HepG2 (cell line): Measurements from ENCODE around the gene LIN28A. TPM values are rescaled to one million over a fixed set of nuclear protein-coding genes. Genes with fewer than 3 reads are reported as not detected.

Experiments used
- ATAC-seq: fragments of 200-7000 bp; cut with Tn5 transposase; 3 replicates; pipeline ENCODE4 v1.9.1; 2020; ENCODE audit warnings: mild to moderate bottlenecking, moderate library complexity
- BruUV-seq: library from RNA; stranded (reverse); fragments of 400-500 nt; replicated peaks from 2 replicates; lab custom pipeline; 2021; lab: Mats Ljungman, UMichigan
- CTCF ChIA-PET: fragments of 300-600 bp; formaldehyde crosslinking; extraction: SDS; loops from one replicate; lab custom pipeline; 2021; ENCODE audit warnings: low total read pairs, inconsistent platforms, low intra/inter-chr PET ratio; lab: Yijun Ruan, JAX
- POLR2A ChIA-PET: fragments of 350-600 bp; sonication (Branson Sonifier 250); formaldehyde crosslinking; loops from one replicate; lab custom pipeline; 2020; ENCODE audit warnings: antibody characterized with exemption, inconsistent platforms; lab: Yijun Ruan, JAX
- DNase-seq: peaks from one replicate; pipeline ENCODE4 v3.0.0-alpha.2; 2015; ENCODE audit warnings: low spot score
- FAIRE-seq: peaks from 3 replicates; lab custom pipeline; 2011; peaks lifted over from hg19 to GRCh38; lab: Jason Lieb, UNC
- H2AFZ ChIP-seq: one replicate; pipeline ENCODE4 v1.6.1; 2011; ENCODE audit warnings: low read length, inconsistent platforms
- H3K27ac ChIP-seq: fragments of 300-600 bp; 3 replicates; pipeline ENCODE4 v1.8.0; 2011; ENCODE audit warnings: mixed run types, mild to moderate bottlenecking, mixed read lengths, low read length, inconsistent platforms; ENCODE audit not compliant: insufficient read depth; ENCODE audit errors: extremely low read length
- H3K27me3 ChIP-seq, 2 experiments: fragments of 200-600 bp in 1 of 2; 2 replicates in 1 of 2; 3 replicates in 1 of 2; pipeline versions ENCODE4 v1.6.0 to v1.8.0; 2011; ENCODE audit warnings: low read length in 2 of 2, mild to moderate bottlenecking in 2 of 2, moderate library complexity in 2 of 2, inconsistent platforms in 1 of 2; ENCODE audit not compliant: insufficient read depth in 2 of 2, control insufficient read depth in 1 of 2
- H3K36me3 ChIP-seq, 2 experiments: fragments of 200-600 bp in 1 of 2; replicated peaks in 1 of 2; 2 replicates in 1 of 2; 3 replicates in 1 of 2; pipeline versions ENCODE4 v1.5.1 to v1.8.0; 2011; ENCODE audit warnings: low read length in 2 of 2, inconsistent platforms in 1 of 2; ENCODE audit not compliant: insufficient read depth in 2 of 2, control insufficient read depth in 1 of 2
- H3K4me1 ChIP-seq: 2 replicates; pipeline ENCODE4 v1.5.1; 2012; ENCODE audit warnings: low read length, inconsistent platforms; ENCODE audit not compliant: insufficient read depth
- H3K4me2 ChIP-seq: 2 replicates; pipeline ENCODE4 v1.6.0; 2011; ENCODE audit warnings: low read depth, low read length, inconsistent platforms
- H3K4me3 ChIP-seq, 3 experiments: fragments of 200-600 bp in 1 of 3; sonication (generic), shearing (Covaris generic) in 1 of 3; replicated peaks in 1 of 3; 2 replicates each; pipeline ENCODE4 v1.5.1; 2011 to 2016; ENCODE audit warnings: low read length in 3 of 3, inconsistent platforms in 2 of 3, low read depth in 2 of 3, mild to moderate bottlenecking in 2 of 3, control low read depth in 1 of 3, mixed read lengths in 1 of 3; ENCODE audit not compliant: insufficient read depth in 1 of 3
- H3K79me2 ChIP-seq: one replicate; pipeline ENCODE4 v1.6.1; 2011; ENCODE audit warnings: low read length, inconsistent platforms; ENCODE audit not compliant: insufficient read depth
- H3K9ac ChIP-seq: 2 replicates; pipeline ENCODE4 v1.6.0; 2011; ENCODE audit warnings: mild to moderate bottlenecking, low read depth, low read length, inconsistent platforms; ENCODE audit not compliant: insufficient read depth
- H3K9me3 ChIP-seq: 2 replicates; pipeline ENCODE4 v1.5.1; 2012; ENCODE audit warnings: mild to moderate bottlenecking, low read length
- H4K20me1 ChIP-seq: 2 replicates; pipeline ENCODE4 v1.6.0; 2011; ENCODE audit warnings: inconsistent platforms, mild to moderate bottlenecking, low read length, moderate library complexity; ENCODE audit not compliant: insufficient read depth
- ESRRA ChIP-seq: sonication (generic); formaldehyde crosslinking; IDR thresholded peaks from 2 replicates; pipeline ENCODE4 v1.5.1; 2020; ENCODE audit warnings: mild to moderate bottlenecking, low read depth, missing genetic modification reagents
- MEIS1 ChIP-seq: sonication (generic); formaldehyde crosslinking; IDR thresholded peaks from 2 replicates; pipeline ENCODE4 v1.9.0; 2021; ENCODE audit warnings: mild to moderate bottlenecking, missing genetic modification reagents, moderate library complexity, borderline replicate concordance
- ZBTB20 ChIP-seq: sonication (generic); formaldehyde crosslinking; IDR thresholded peaks from 2 replicates; pipeline ENCODE4 v1.8.1; 2023; ENCODE audit warnings: missing genetic modification reagents, low read depth, mild to moderate bottlenecking, borderline replicate concordance
- ZNF274 ChIP-seq: sonication (generic); formaldehyde crosslinking; IDR thresholded peaks from 2 replicates; pipeline ENCODE4 v1.5.1; 2020; ENCODE audit warnings: mild to moderate bottlenecking, missing genetic modification reagents
- ZNF468 ChIP-seq: sonication (generic); formaldehyde crosslinking; IDR thresholded peaks from 2 replicates; pipeline ENCODE4 v1.8.0; 2022; ENCODE audit warnings: mild to moderate bottlenecking, moderate library complexity, missing genetic modification reagents
- WGBS: methylation state at CpG from one replicate; pipeline ENCODE4 v1.1.6; 2017; ENCODE audit warnings: low lambda C conversion rate; 5-methylcytosine and 5-hydroxymethylcytosine counted together
- in situ Hi-C: cut with HindIII; loops from 2 replicates; pipeline ENCODE4 v1.10.0; 2017; ENCODE audit warnings: low pct_unique_long_range_greater_than_20kb; ENCODE audit not compliant: extremely low pct_ligation_motif_present
- intact Hi-C: fragments of 100-400 bp; cut with micrococcal nuclease; formaldehyde crosslinking; loops from one replicate; pipeline ENCODE4 v1.10.0; 2022; ENCODE audit not compliant: unreplicated experiment
- polyA plus RNA-seq, 8 experiments: library from polyadenylated mRNA; depleted of rRNA in 3 of 8; stranded (reverse) in 7 of 8; unstranded in 1 of 8; fragments of >200 nt; fragmentation: Illumina TruSeq in 4 of 8; extraction: Trizol in 4 of 8; gene quantifications; 2 replicates each; pipeline versions ENCODE4 v1.2.1 to v1.2.3, GENCODE V29; 2011 to 2016; ENCODE audit warnings: low read depth in 4 of 8, missing spikeins in 1 of 8, mixed read lengths in 1 of 8; ENCODE audit not compliant: insufficient read depth in 1 of 8
- total RNA-seq, 5 experiments: library from RNA; depleted of rRNA; stranded (reverse); fragments of >200 nt; fragmentation: Illumina TruSeq; extraction: Trizol; gene quantifications; 2 replicates each; pipeline ENCODE4 v1.2.3, GENCODE V29; 2016; ENCODE audit warnings: low read depth in 1 of 5
- TF ChIP-seq, protein P1 (sequence below): IDR thresholded peaks from 2 replicates; pipeline ENCODE4 v1.6.1; 2012; ENCODE audit warnings: low read length, improper control_type of control experiment

LIN28A gene
- total and polyA plus RNA-seq, 2 of the 13 experiments (the other 11 are each of a cell fraction or from before 2014, with no cell fraction given), result not detected

DNA sequence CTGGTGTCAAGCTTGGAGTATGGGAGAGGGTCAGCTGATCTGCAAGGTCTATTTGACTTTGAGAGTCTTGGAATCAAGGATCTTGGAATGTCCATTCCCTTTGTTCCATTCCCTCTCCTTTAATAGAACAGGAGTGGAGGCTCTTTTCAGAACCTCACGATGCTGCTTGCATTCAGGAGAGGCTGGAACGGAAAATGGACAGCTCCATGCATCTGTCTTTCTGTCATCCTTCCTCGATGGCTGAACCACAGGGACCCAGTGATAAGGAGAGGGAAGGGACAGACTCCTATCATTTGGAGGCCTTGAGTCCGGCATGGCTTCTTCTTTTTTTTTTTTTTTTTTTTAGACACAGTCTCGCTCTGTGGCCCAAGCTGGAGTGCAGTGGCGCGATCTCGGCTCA, 14.9 kb upstream of the LIN28A start:
- Histone ChIP-seq H3K4me2 (no peak overlapping the region), H3K9ac (no peak overlapping the region), H3K4me1 (peaks cover 22% of the 10 kb centered on the region), H3K4me3 (no peak overlapping the region), H2AFZ (no peak overlapping the region), H3K9me3 (no peaks in the 10 kb centered on the region), H3K36me3 (no peaks in the 10 kb centered on the region), H3K79me2 (no peaks in the 10 kb centered on the region), H3K27ac (no peak overlapping the region), H3K27me3 (no peaks in the 10 kb centered on the region; a peak in 1 of 5 replicates), H4K20me1 (no peaks in the 10 kb centered on the region)
- FAIRE-seq (no peak), ATAC-seq (no peak), DNase-seq (no peak)
- in situ Hi-C loops (no loop called here), intact Hi-C loops (no loop called here)
- BruUV-seq, result no TSS peak
- POLR2A ChIA-PET, result no interaction called here
- WGBS, result 38% methylated on average over 8 of the region's 8 CpGs
- CTCF ChIA-PET, result interaction anchor here (1.3 kb wide), 1 partner anchor 120 kb away, joined by 3 read pairs; no protein-coding TSS in a partner anchor
- no peak for TF ChIP-seq ZNF274 (CRISPR knock-in tag)
- TF ChIP-seq ZBTB20, result no peak
- TF ChIP-seq, protein P1, sequence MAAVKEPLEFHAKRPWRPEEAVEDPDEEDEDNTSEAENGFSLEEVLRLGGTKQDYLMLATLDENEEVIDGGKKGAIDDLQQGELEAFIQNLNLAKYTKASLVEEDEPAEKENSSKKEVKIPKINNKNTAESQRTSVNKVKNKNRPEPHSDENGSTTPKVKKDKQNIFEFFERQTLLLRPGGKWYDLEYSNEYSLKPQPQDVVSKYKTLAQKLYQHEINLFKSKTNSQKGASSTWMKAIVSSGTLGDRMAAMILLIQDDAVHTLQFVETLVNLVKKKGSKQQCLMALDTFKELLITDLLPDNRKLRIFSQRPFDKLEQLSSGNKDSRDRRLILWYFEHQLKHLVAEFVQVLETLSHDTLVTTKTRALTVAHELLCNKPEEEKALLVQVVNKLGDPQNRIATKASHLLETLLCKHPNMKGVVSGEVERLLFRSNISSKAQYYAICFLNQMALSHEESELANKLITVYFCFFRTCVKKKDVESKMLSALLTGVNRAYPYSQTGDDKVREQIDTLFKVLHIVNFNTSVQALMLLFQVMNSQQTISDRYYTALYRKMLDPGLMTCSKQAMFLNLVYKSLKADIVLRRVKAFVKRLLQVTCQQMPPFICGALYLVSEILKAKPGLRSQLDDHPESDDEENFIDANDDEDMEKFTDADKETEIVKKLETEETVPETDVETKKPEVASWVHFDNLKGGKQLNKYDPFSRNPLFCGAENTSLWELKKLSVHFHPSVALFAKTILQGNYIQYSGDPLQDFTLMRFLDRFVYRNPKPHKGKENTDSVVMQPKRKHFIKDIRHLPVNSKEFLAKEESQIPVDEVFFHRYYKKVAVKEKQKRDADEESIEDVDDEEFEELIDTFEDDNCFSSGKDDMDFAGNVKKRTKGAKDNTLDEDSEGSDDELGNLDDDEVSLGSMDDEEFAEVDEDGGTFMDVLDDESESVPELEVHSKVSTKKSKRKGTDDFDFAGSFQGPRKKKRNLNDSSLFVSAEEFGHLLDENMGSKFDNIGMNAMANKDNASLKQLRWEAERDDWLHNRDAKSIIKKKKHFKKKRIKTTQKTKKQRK, result no peak
- no peak for TF ChIP-seq ESRRA (CRISPR knock-in tag)
- no peak for TF ChIP-seq ZNF468

DNA sequence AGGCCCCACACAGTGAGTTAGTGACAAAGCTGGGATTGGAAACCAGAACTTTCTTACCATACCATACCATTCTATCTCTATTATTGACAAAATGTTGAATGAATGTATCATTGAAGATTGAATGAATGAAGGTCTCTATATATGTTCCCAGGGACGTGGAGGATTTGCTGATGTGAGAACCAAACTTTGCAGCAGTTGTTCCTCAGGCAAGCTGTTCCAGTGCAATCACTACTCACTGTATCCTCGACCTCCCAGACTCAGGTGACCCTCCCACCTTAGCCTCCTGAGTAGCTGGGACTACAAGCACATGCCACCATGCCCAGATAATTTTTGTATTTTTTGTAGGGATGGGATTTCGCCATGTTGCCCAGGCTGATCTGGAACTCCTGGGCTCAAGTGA, 11.6 kb upstream of the LIN28A start:
- no peak overlapping the region for H2AFZ ChIP-seq
- intact Hi-C loops, result no loop called here
- POLR2A ChIA-PET, result no interaction called here
- 17% methylated on average over 3 of the region's 3 CpGs for WGBS
- DNase-seq (no peak), ATAC-seq (no peak), FAIRE-seq (no peak)
- no peaks in the 10 kb centered on the region; a peak in 1 of 5 replicates for H3K27me3 ChIP-seq
- no peaks in the 10 kb centered on the region for H3K9me3 ChIP-seq
- no peaks in the 10 kb centered on the region for H3K36me3 ChIP-seq
- in situ Hi-C loops, result no loop called here
- H3K4me3 ChIP-seq, result no peak overlapping the region
- no peak overlapping the region for H3K9ac ChIP-seq
- CTCF ChIA-PET, result no interaction called here
- H3K4me1 ChIP-seq, result 0 out of 2 replicates have a peak, but pooled peaks cover 5% of the 10 kb centered on the region
- no peaks in the 10 kb centered on the region for H3K79me2 ChIP-seq
- no TSS peak for BruUV-seq
- no peak for TF ChIP-seq MEIS1 (CRISPR knock-in tag)
- no peak overlapping the region for H3K27ac ChIP-seq
- no peaks in the 10 kb centered on the region for H4K20me1 ChIP-seq
- no peak overlapping the region for H3K4me2 ChIP-seq
